ENCODE results near the gene BCKDHA. TPM values are rescaled to one million over a fixed set of nuclear protein-coding genes. Genes with fewer than 3 reads are reported as not detected.

Gene BCKDHA
- total RNA-seq, 2 donors from 2014 or later: 24.0 to 31.4 TPM

- intact Hi-C loops (cut with DNase I): no loop called here
- DNase-seq: no peak
- no peak for ATAC-seq
Measured at GRCh38 chr19:41416194-41416674, 18.6 kb downstream of the BCKDHA start.

- intact Hi-C loops (cut with DNase I): no loop called here
- ATAC-seq: peak; percentile 35 to 47
- no peak for DNase-seq
Measured at GRCh38 chr19:41420101-41420880, 22.7 kb downstream of the BCKDHA start.

GRCh38 chr19:41421314-41421713, 23.7 kb downstream of the BCKDHA start:
- intact Hi-C loops (cut with DNase I): no loop called here
- ATAC-seq (no peak), DNase-seq (no peak)

- DNase-seq (no peak), ATAC-seq (no peak)
- intact Hi-C loops (cut with DNase I): no loop called here
Measured at GRCh38 chr19:41421973-41422372, 24.4 kb downstream of the BCKDHA start.

- ATAC-seq: no peak
- no peak for DNase-seq
- intact Hi-C loops (cut with DNase I): no loop called here
Measured at GRCh38 chr19:41422456-41422855, 24.8 kb downstream of the BCKDHA start.

GRCh38 chr19:41422955-41423354, 25.3 kb downstream of the BCKDHA start:
- DNase-seq (no peak), ATAC-seq (no peak)
- intact Hi-C loops (cut with DNase I): no loop called here

GRCh38 chr19:41424335-41425173, 26.9 kb downstream of the BCKDHA start:
- DNase-seq: no peak
- no peak for ATAC-seq
- intact Hi-C loops (cut with DNase I): no loop called here

GRCh38 chr19:41425174-41426115, 27.8 kb downstream of the BCKDHA start:
- DNase-seq: no peak

GRCh38 chr19:41426116-41426841, 28.7 kb downstream of the BCKDHA start:
- DNase-seq: no peak
- intact Hi-C loops (cut with DNase I): no loop called here
- ATAC-seq: peak in 1 of 2 donors; percentile 3

More at GRCh38 chr19:41425174-41426115, 27.8 kb downstream of the BCKDHA start:
- intact Hi-C loops (cut with DNase I): no loop called here
- no peak for ATAC-seq

GRCh38 chr19:41426952-41427646, 29.5 kb downstream of the BCKDHA start, which contains the start of gene B3GNT8:
Gene B3GNT8 (minus strand): TSS chr19:41427374. CDS start chr19:41426778, 596 bp downstream.
- DNase-seq (peak; percentile 87), ATAC-seq (peak; percentile 88 to 92)
- intact Hi-C loops (cut with DNase I): no loop called here

GRCh38 chr19:41427647-41428480, 30.2 kb downstream of the BCKDHA start:
- intact Hi-C loops (cut with DNase I): no loop called here
- DNase-seq (no peak), ATAC-seq (peak; percentile 29 to 42)

GRCh38 chr19:41428481-41428859, 30.9 kb downstream of the BCKDHA start:
- DNase-seq: no peak
- intact Hi-C loops (cut with DNase I): no loop called here
- no peak for ATAC-seq

- no peak for ATAC-seq
- intact Hi-C loops (cut with DNase I): loop anchor here in 1 of 2 donors (10.0 kb wide), 1 partner anchor 106 kb away; no protein-coding TSS in a partner anchor
- no peak for DNase-seq
Measured at GRCh38 chr19:41430922-41431321, 33.3 kb downstream of the BCKDHA start.

- peak; percentile 68 to 71 for ATAC-seq
- intact Hi-C loops (cut with DNase I): loop anchor here in 1 of 2 donors (10.0 kb wide), 1 partner anchor 107 kb away; no protein-coding TSS in a partner anchor
- DNase-seq: peak; percentile 63
Measured at GRCh38 chr19:41431426-41432386, 34.1 kb downstream of the BCKDHA start.

- DNase-seq: no peak
- no peak for ATAC-seq
- intact Hi-C loops (cut with DNase I): loop anchor here in 1 of 2 donors (10.0 kb wide), 1 partner anchor 108 kb away; no protein-coding TSS in a partner anchor
Measured at GRCh38 chr19:41433171-41433570, 35.6 kb downstream of the BCKDHA start.

Data from left cardiac atrium (tissue), 4 donors.